Panc1 (cell line): ENCODE measurements around the gene MET. TPM values are rescaled to one million over a fixed set of nuclear protein-coding genes. Genes with fewer than 3 reads are reported as not detected.

ENCODE experiments used
- ATAC-seq: fragments of 200-7000 bp; cut with Tn5 transposase; 2 replicates; pipeline ENCODE4 v1.9.1; 2020; ENCODE audit warnings: mild to moderate bottlenecking, moderate library complexity
- BruUV-seq: library from RNA; stranded (reverse); fragments of 400-500 nt; replicated peaks from 2 replicates; lab custom pipeline; 2021; lab: Mats Ljungman, UMichigan
- CTCF ChIA-PET: fragments of 300-600 bp; sonication (Branson Sonifier 250); formaldehyde crosslinking; loops from one replicate; lab custom pipeline; 2022; ENCODE audit warnings: antibody characterized with exemption; lab: Charles Lee
- POLR2A ChIA-PET: fragments of 300-600 bp; sonication (Branson Sonifier 250); formaldehyde crosslinking; loops from one replicate; lab custom pipeline; 2022; ENCODE audit warnings: antibody characterized with exemption; lab: Charles Lee
- DNase-seq: peaks from one replicate; pipeline ENCODE4 v3.0.0-alpha.2; 2010; ENCODE audit warnings: low read depth, low spot score
- H3K27ac ChIP-seq: 2 replicates; pipeline ENCODE4 v1.5.1; 2011; ENCODE audit warnings: mild to moderate bottlenecking, low read length, inconsistent platforms
- H3K27me3 ChIP-seq: fragments of 200-500 bp; sonication (Bioruptor generic); 2 replicates; pipeline ENCODE4 v1.6.0; 2014; ENCODE audit warnings: low read length, inconsistent platforms; ENCODE audit not compliant: control insufficient read depth, insufficient read depth
- H3K36me3 ChIP-seq: fragments of 200-500 bp; sonication (Bioruptor generic); 2 replicates; pipeline ENCODE4 v1.5.1; 2014; ENCODE audit warnings: inconsistent platforms, mild to moderate bottlenecking, low read length, moderate library complexity; ENCODE audit not compliant: control insufficient read depth, insufficient read depth
- H3K4me1 ChIP-seq: 2 replicates; pipeline ENCODE4 v1.5.1; 2011; ENCODE audit warnings: inconsistent platforms, mild to moderate bottlenecking, low read length, moderate library complexity; ENCODE audit not compliant: control insufficient read depth, insufficient read depth
- H3K4me3 ChIP-seq, 2 experiments: 2 replicates each; pipeline ENCODE4 v1.5.1; 2011 to 2012; ENCODE audit warnings: low read depth in 2 of 2, low read length in 2 of 2, mild to moderate bottlenecking in 2 of 2, inconsistent platforms in 1 of 2, moderate library complexity in 1 of 2
- H3K9me3 ChIP-seq: fragments of 200-500 bp; sonication (Bioruptor generic); 2 replicates; pipeline ENCODE4 v1.5.1; 2014; ENCODE audit warnings: low read depth, mild to moderate bottlenecking, inconsistent platforms, low read length, moderate library complexity; ENCODE audit not compliant: control insufficient read depth, insufficient read depth
- POLR2AphosphoS5 ChIP-seq: IDR thresholded peaks from 2 replicates; pipeline ENCODE4 v1.6.1; 2012; ENCODE audit warnings: mild to moderate bottlenecking, low read depth, low read length, moderate library complexity
- REST ChIP-seq, 2 experiments: IDR thresholded peaks; 2 replicates each; pipeline ENCODE4 v1.6.1; 2011 to 2012; ENCODE audit warnings: low read depth in 2 of 2, control low read depth in 1 of 2, low read length in 1 of 2, mild to moderate bottlenecking in 1 of 2, moderate library complexity in 1 of 2; ENCODE audit not compliant: insufficient read depth in 1 of 2
- SIN3A ChIP-seq: IDR thresholded peaks from 2 replicates; pipeline ENCODE4 v1.6.1; 2012; ENCODE audit warnings: low read depth, mild to moderate bottlenecking, low read length, moderate library complexity, borderline replicate concordance; ENCODE audit not compliant: insufficient read depth
- TCF7L2 ChIP-seq: IDR thresholded peaks from 2 replicates; pipeline ENCODE4 v1.6.1; 2011; ENCODE audit warnings: mild to moderate bottlenecking, low read depth, low read length, inconsistent platforms
- in situ Hi-C: cut with HindIII; loops from 2 replicates; pipeline ENCODE4 v1.10.0; 2016; ENCODE audit warnings: low sequenced_read_pairs, low pct_unique_long_range_greater_than_20kb
- intact Hi-C: fragments of 100-400 bp; cut with micrococcal nuclease; formaldehyde crosslinking; loops from one replicate; pipeline ENCODE4 v1.10.0; 2022; ENCODE audit not compliant: unreplicated experiment
- total RNA-seq: library from RNA; stranded (reverse); gene quantifications from one replicate; pipeline ENCODE4 v1.2.1, GENCODE V29; 2021; ENCODE audit not compliant: unreplicated experiment
- TF ChIP-seq, protein P1 (sequence below): fragments of 450-650 bp; IDR thresholded peaks from 2 replicates; pipeline ENCODE4 v1.5.1; 2017; ENCODE audit warnings: mild to moderate bottlenecking

Gene MET
- total RNA-seq, 1 experiment from 2014 or later, result 103 TPM

- in situ Hi-C loops, result no loop called here
- Histone ChIP-seq H3K9me3 (no peaks in the 10 kb centered on the region), H3K36me3 (no peaks in the 10 kb centered on the region), H3K27ac (no peak overlapping the region), H3K4me3 (no peak overlapping the region), H3K4me1 (0 out of 2 replicates have a peak, but pooled peaks cover 2% of the 10 kb centered on the region), H3K27me3 (no peaks in the 10 kb centered on the region)
- TF ChIP-seq REST (IDR thresholded peaks at IDR 0.05; ENCODE audit: insufficient read depth in 1 of 2, low read depth in 2 of 2, low read length in 1 of 2) (no peak), TCF7L2 (no peak)
- ATAC-seq (no peak), DNase-seq (no peak)
- no TSS peak for BruUV-seq
- POLR2A ChIA-PET, result interaction anchor here (0.6 kb wide), 1 partner anchor 616 kb away, joined by 4 read pairs; no protein-coding TSS in a partner anchor
- CTCF ChIA-PET, result no interaction called here
- intact Hi-C loops, result no loop called here
These were observed 157.0 kb downstream of the MET start for GRCh38 chr7:116829041-116829440.

GRCh38 chr7:116829493-116829892 is 157.5 kb downstream of the MET start:
- Histone ChIP-seq H3K9me3 (no peaks in the 10 kb centered on the region), H3K27ac (no peak overlapping the region), H3K4me1 (0 out of 2 replicates have a peak, but pooled peaks cover 2% of the 10 kb centered on the region), H3K27me3 (no peaks in the 10 kb centered on the region), H3K4me3 (no peak overlapping the region), H3K36me3 (no peaks in the 10 kb centered on the region)
- TF ChIP-seq REST (IDR thresholded peaks at IDR 0.05; ENCODE audit: insufficient read depth in 1 of 2, low read depth in 2 of 2, low read length in 1 of 2) (no peak), POLR2AphosphoS5 (no peak), TCF7L2 (no peak), SIN3A (no peak)
- TF ChIP-seq, protein P1, sequence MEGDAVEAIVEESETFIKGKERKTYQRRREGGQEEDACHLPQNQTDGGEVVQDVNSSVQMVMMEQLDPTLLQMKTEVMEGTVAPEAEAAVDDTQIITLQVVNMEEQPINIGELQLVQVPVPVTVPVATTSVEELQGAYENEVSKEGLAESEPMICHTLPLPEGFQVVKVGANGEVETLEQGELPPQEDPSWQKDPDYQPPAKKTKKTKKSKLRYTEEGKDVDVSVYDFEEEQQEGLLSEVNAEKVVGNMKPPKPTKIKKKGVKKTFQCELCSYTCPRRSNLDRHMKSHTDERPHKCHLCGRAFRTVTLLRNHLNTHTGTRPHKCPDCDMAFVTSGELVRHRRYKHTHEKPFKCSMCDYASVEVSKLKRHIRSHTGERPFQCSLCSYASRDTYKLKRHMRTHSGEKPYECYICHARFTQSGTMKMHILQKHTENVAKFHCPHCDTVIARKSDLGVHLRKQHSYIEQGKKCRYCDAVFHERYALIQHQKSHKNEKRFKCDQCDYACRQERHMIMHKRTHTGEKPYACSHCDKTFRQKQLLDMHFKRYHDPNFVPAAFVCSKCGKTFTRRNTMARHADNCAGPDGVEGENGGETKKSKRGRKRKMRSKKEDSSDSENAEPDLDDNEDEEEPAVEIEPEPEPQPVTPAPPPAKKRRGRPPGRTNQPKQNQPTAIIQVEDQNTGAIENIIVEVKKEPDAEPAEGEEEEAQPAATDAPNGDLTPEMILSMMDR, result no peak
- BruUV-seq, result no TSS peak
- no peak for ATAC-seq
- intact Hi-C loops (no loop called here), in situ Hi-C loops (no loop called here)
- CTCF ChIA-PET, result no interaction called here
- no peak for DNase-seq
- POLR2A ChIA-PET, result no interaction called here
